IMR-90 (cell line): ENCODE measurements around the gene CERS5. TPM values are rescaled to one million over a fixed set of nuclear protein-coding genes. Genes with fewer than 3 reads are reported as not detected.

ENCODE experiments used
- ATAC-seq: fragments of 200-7000 bp; cut with Tn5 transposase; 2 replicates; pipeline ENCODE4 v1.9.1; 2020; ENCODE audit warnings: low read depth, mild to moderate bottlenecking, moderate library complexity
- BruUV-seq: library from RNA; stranded (reverse); fragments of 400-500 nt; replicated peaks from 2 replicates; lab custom pipeline; 2021; lab: Mats Ljungman, UMichigan
- CTCF ChIA-PET: fragments of 300-600 bp; formaldehyde crosslinking; extraction: SDS; loops from one replicate; lab custom pipeline; 2021; ENCODE audit warnings: antibody characterized with exemption; lab: Yijun Ruan, JAX
- POLR2A ChIA-PET: fragments of 300-600 bp; sonication (Branson Sonifier 250); formaldehyde crosslinking; loops from one replicate; lab custom pipeline; 2022; ENCODE audit warnings: antibody characterized with exemption; ENCODE audit not compliant: unreplicated experiment; lab: Charles Lee
- DNase-seq: peaks from one replicate; pipeline ENCODE4 v3.0.0; 2013
- H2AFZ ChIP-seq: replicated peaks from 2 replicates; pipeline ENCODE3; 2013; ENCODE audit warnings: low read length, mild to moderate bottlenecking; ENCODE audit not compliant: poor library complexity
- H2AK5ac ChIP-seq: 2 replicates; pipeline ENCODE4 v1.6.1; 2013; ENCODE audit warnings: low read depth, low read length, inconsistent platforms
- H2AK9ac ChIP-seq: replicated peaks from 2 replicates; pipeline ENCODE3; 2013; ENCODE audit warnings: mild to moderate bottlenecking, low read depth, low read length, moderate library complexity; ENCODE audit not compliant: poor library complexity
- H2BK120ac ChIP-seq: 2 replicates; pipeline ENCODE4 v1.6.1; 2013; ENCODE audit warnings: low read depth, low read length, inconsistent platforms
- H2BK15ac ChIP-seq: 3 replicates; pipeline ENCODE4 v1.6.1; 2013; ENCODE audit warnings: low read depth, low read length, inconsistent platforms
- H2BK20ac ChIP-seq: 2 replicates; pipeline ENCODE4 v1.6.1; 2013; ENCODE audit warnings: low read depth, mild to moderate bottlenecking, inconsistent platforms, low read length, moderate library complexity
- H2BK5ac ChIP-seq: 2 replicates; pipeline ENCODE4 v1.6.1; 2013; ENCODE audit warnings: mild to moderate bottlenecking, low read depth, low read length, inconsistent platforms; ENCODE audit not compliant: poor library complexity, severe bottlenecking
- H3K14ac ChIP-seq: replicated peaks from 2 replicates; pipeline ENCODE4 v1.6.1; 2013; ENCODE audit warnings: low read depth, low read length, inconsistent platforms
- H3K18ac ChIP-seq: 2 replicates; pipeline ENCODE4 v1.6.1; 2013; ENCODE audit warnings: low read depth, low read length, control low read depth
- H3K23ac ChIP-seq: 2 replicates; pipeline ENCODE4 v1.6.1; 2013; ENCODE audit warnings: low read depth, low read length, inconsistent platforms
- H3K27ac ChIP-seq: 2 replicates; pipeline ENCODE4 v1.5.1; 2013; ENCODE audit warnings: mild to moderate bottlenecking, control low read depth, low read length; ENCODE audit not compliant: insufficient read depth
- H3K27me3 ChIP-seq: 2 replicates; pipeline ENCODE4 v1.6.1; 2013; ENCODE audit warnings: low read length; ENCODE audit not compliant: control insufficient read depth, insufficient read depth
- H3K36me3 ChIP-seq: 2 replicates; pipeline ENCODE4 v1.6.1; 2013; ENCODE audit warnings: low read length, mixed read lengths; ENCODE audit not compliant: control insufficient read depth, insufficient read depth
- H3K4ac ChIP-seq: 2 replicates; pipeline ENCODE4 v1.6.1; 2013; ENCODE audit warnings: low read depth, low read length, inconsistent platforms
- H3K4me1 ChIP-seq: 2 replicates; pipeline ENCODE4 v1.6.1; 2013; ENCODE audit warnings: low read length, mixed read lengths; ENCODE audit not compliant: control insufficient read depth, insufficient read depth
- H3K4me2 ChIP-seq: 2 replicates; pipeline ENCODE4 v1.6.1; 2013; ENCODE audit warnings: low read depth, mild to moderate bottlenecking, control low read depth, low read length, moderate library complexity
- H3K4me3 ChIP-seq: 2 replicates; pipeline ENCODE4 v1.5.1; 2013; ENCODE audit warnings: low read depth, mild to moderate bottlenecking, control low read depth, low read length, moderate library complexity; ENCODE audit not compliant: insufficient read depth
- H3K56ac ChIP-seq: 2 replicates; pipeline ENCODE4 v1.6.1; 2013; ENCODE audit warnings: low read length, inconsistent platforms; ENCODE audit not compliant: insufficient read depth; ENCODE audit errors: extremely low read depth
- H3K79me1 ChIP-seq, 2 experiments: 2 replicates each; pipeline ENCODE4 v1.6.1; 2013; ENCODE audit warnings: low read length in 2 of 2, inconsistent platforms in 1 of 2, low read depth in 1 of 2
- H3K9ac ChIP-seq: 2 replicates; pipeline ENCODE4 v1.6.1; 2013; ENCODE audit warnings: low read depth, low read length, control low read depth
- H3K9me1 ChIP-seq: 2 replicates; pipeline ENCODE4 v1.6.1; 2013; ENCODE audit warnings: low read length, inconsistent platforms; ENCODE audit not compliant: insufficient read depth
- H3K9me3 ChIP-seq: 2 replicates; pipeline ENCODE4 v1.6.1; 2013; ENCODE audit warnings: low read length; ENCODE audit not compliant: control insufficient read depth, insufficient read depth
- H4K20me1 ChIP-seq: 2 replicates; pipeline ENCODE4 v1.6.1; 2013; ENCODE audit warnings: low read length, inconsistent platforms; ENCODE audit not compliant: insufficient read depth
- H4K5ac ChIP-seq: 2 replicates; pipeline ENCODE4 v1.6.1; 2013; ENCODE audit warnings: mild to moderate bottlenecking, low read depth, low read length, control low read depth
- H4K8ac ChIP-seq, 2 experiments: 2 replicates each; pipeline ENCODE4 v1.6.1; 2013; ENCODE audit warnings: low read depth in 2 of 2, low read length in 2 of 2, control low read depth in 1 of 2, inconsistent platforms in 1 of 2
- H4K91ac ChIP-seq: 2 replicates; pipeline ENCODE4 v1.6.1; 2013; ENCODE audit warnings: low read depth, low read length, inconsistent platforms; ENCODE audit not compliant: insufficient read depth
- BHLHE40 ChIP-seq: fragments of 150-350 bp; IDR thresholded peaks from 2 replicates; pipeline ENCODE4 v1.6.1; 2016; ENCODE audit warnings: mild to moderate bottlenecking, low read depth, low read length
- MXI1 ChIP-seq: IDR thresholded peaks from 2 replicates; pipeline ENCODE4 v1.6.1; 2012; ENCODE audit warnings: low read depth, mild to moderate bottlenecking, low read length, moderate library complexity, borderline replicate concordance
- WGBS, 2 experiments: methylation state at CpG; one replicate each; pipeline versions ENCODE4 v1.1.5 to v1.1.7; 2013; ENCODE audit warnings: missing lambda C conversion rate in 2 of 2; ENCODE audit not compliant: insufficient read length in 1 of 2; ENCODE audit errors: extremely low coverage in 2 of 2; 5-methylcytosine and 5-hydroxymethylcytosine counted together
- dilution Hi-C: fragments of 300-500 bp; cut with HindIII; formaldehyde crosslinking; loops from one replicate; pipeline ENCODE4 v1.14.3; 2018; ENCODE audit warnings: low sequenced_read_pairs; ENCODE audit not compliant: unreplicated experiment
- in situ Hi-C: fragments of 300-500 bp; cut with MboI; formaldehyde crosslinking; loops from 3 replicates; pipeline ENCODE4 v1.14.3; 2019; ENCODE audit warnings: low sequenced_read_pairs, inconsistent platforms, mixed read lengths
- intact Hi-C: fragments of 100-400 bp; cut with micrococcal nuclease; formaldehyde crosslinking; loops from 2 replicates; pipeline ENCODE4 v1.10.0; 2022
- polyA plus RNA-seq, 3 experiments: library from polyadenylated mRNA; depleted of rRNA; stranded (reverse); fragments of >200 nt; gene quantifications; 2 replicates each; pipeline ENCODE4 v1.2.3, GENCODE V29; 2012; ENCODE audit warnings: low replicate concordance in 1 of 3
- total RNA-seq: library from RNA; depleted of rRNA; stranded (reverse); fragments of >200 nt; gene quantifications from 2 replicates; pipeline ENCODE4 v1.2.3, GENCODE V29; 2012

CERS5 gene
- total and polyA plus RNA-seq, 2 of the 4 experiments (the other 2 are of a cell fraction): 40.3 to 60.3 TPM

DNA sequence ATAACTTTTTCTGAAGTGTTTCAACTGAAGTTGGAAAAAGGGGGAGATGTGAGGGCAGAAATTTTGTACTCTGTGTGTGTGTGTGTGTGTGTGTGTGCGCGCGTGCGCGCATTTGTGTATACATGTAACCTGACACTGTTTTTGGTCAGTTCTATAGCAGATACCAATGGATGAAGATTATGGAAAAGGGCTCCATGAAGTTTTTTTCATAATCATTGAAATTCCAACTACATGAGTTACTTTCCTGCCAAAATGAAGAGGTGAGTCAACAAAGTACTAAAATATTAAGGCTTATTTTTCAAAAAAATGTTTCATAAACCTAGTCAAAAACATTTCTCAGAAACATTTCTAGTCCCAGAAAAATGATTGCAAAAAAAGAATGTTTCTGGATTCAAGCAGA, 25.7 kb upstream of the CERS5 start:
- ChIA-PET CTCF (no interaction called here), POLR2A (no interaction called here)
- no peak overlapping the region for H4K91ac ChIP-seq
- TF ChIP-seq MXI1 (no peak), BHLHE40 (peak; percentile 55; the same call in 1 of the 2 replicates)
- DNase-seq: peak; percentile 93
- in situ Hi-C loops (no loop called here), dilution Hi-C loops (no loop called here), intact Hi-C loops (no loop called here)
- H2BK20ac ChIP-seq: no peak overlapping the region
- H2BK120ac ChIP-seq: peak overlapping the region; percentile 62; the same call in 1 of the 2 replicates
- ATAC-seq: peak; percentile 70
- H3K9ac ChIP-seq: 0 out of 2 replicates have a peak overlapping the region, but pooled peaks have one; percentile 24
- no peak overlapping the region for H3K4me3 ChIP-seq
- no peaks in the 10 kb centered on the region for H3K9me3 ChIP-seq
- H2BK5ac ChIP-seq: peak overlapping the region; percentile 87
- H3K79me1 ChIP-seq: peaks cover 25 to 49% of the 10 kb centered on the region in 2 experiments
- H3K4me2 ChIP-seq: no peak overlapping the region
- peaks cover 15% of the 10 kb centered on the region for H3K4me1 ChIP-seq
- H2AK5ac ChIP-seq: no peak overlapping the region; the same call in 1 of the 2 replicates
- H3K4ac ChIP-seq: peak overlapping the region; percentile 59; the same call in 1 of the 2 replicates
- peaks cover 7% of the 10 kb centered on the region for H3K9me1 ChIP-seq
- peak overlapping the region; percentile 84; the same call in 1 of the 2 replicates for H3K27ac ChIP-seq
- H4K8ac ChIP-seq: peak overlapping the region; percentile 32 to 74; a peak in 2 of 4 replicates
- no peak overlapping the region; the same call in 1 of the 2 replicates for H3K18ac ChIP-seq
- no peaks in the 10 kb centered on the region for H4K20me1 ChIP-seq
- H2AK9ac ChIP-seq: no peak overlapping the region
- no peak overlapping the region for H2AFZ ChIP-seq
- H3K14ac ChIP-seq: no peak overlapping the region
- no peak overlapping the region for H3K23ac ChIP-seq
- 0 out of 3 replicates have a peak overlapping the region, but pooled peaks have one; percentile 64 for H2BK15ac ChIP-seq
- WGBS, 2 experiments: no CpG with 5 or more reads among the region's 5 CpGs
- H3K36me3 ChIP-seq: peaks cover 50% of the 10 kb centered on the region
- H3K27me3 ChIP-seq: no peaks in the 10 kb centered on the region
- H4K5ac ChIP-seq: no peak overlapping the region; the same call in 1 of the 2 replicates
- BruUV-seq: no TSS peak
- H3K56ac ChIP-seq: peak overlapping the region; percentile 39; the same call in 1 of the 2 replicates
